Lower leg skin (tissue), 4 donors: ENCODE data around the gene KCNG2. TPM values are rescaled to one million over a fixed set of nuclear protein-coding genes. Genes with fewer than 3 reads are reported as not detected.

ENCODE experiments used
- DNase-seq, 2 donors: peaks; one replicate each; pipeline ENCODE4 v3.0.0-alpha.2; 2019; ENCODE audit warnings: low spot score in 2 of 2
- H3K4me3 ChIP-seq: fragments of 200-600 bp; sonication (generic); 2 replicates; pipeline ENCODE4 v1.5.1; 2017; ENCODE audit warnings: mild to moderate bottlenecking, low read depth; ENCODE audit not compliant: poor library complexity, severe bottlenecking
- CTCF ChIP-seq, 3 donors: fragments of 450-650 bp; IDR thresholded peaks; one replicate each; pipeline ENCODE4 v1.5.1; 2016; ENCODE audit warnings: antibody characterized with exemption in 3 of 3, mild to moderate bottlenecking in 3 of 3, moderate library complexity in 2 of 3
- POLR2A ChIP-seq, 2 donors: fragments of 450-650 bp; IDR thresholded peaks; one replicate each; pipeline ENCODE4 v1.6.1; 2016 to 2017; ENCODE audit warnings: antibody characterized with exemption in 2 of 2, mild to moderate bottlenecking in 1 of 2, moderate library complexity in 1 of 2
- WGBS, 2 donors: methylation state at CpG; one replicate each; pipeline ENCODE4 v1.1.5; 2018; 5-methylcytosine and 5-hydroxymethylcytosine counted together
- intact Hi-C: fragments of 100-400 bp; cut with DNase I; formaldehyde crosslinking; loops from one replicate; pipeline ENCODE4 v1.15.0; 2023; ENCODE audit warnings: low total_unique reads
- total RNA-seq, 4 donors: library from RNA; depleted of rRNA; stranded (reverse); fragments of >200 nt; gene quantifications; one replicate each; pipeline ENCODE4 v1.1.0, GENCODE V29; 2016

Gene KCNG2
- total RNA-seq, 4 donors from 2014 or later: 0.84 TPM; not detected in 3

GRCh38 chr18:79933765-79934164 lies 136.0 kb downstream of the KCNG2 start:
- WGBS, 2 donors: 78 to 87% methylated on average over 10 of the region's 10 CpGs
- peak in 1 of 2 donors; percentile 66 for DNase-seq
- intact Hi-C loops: loop anchor here (10.0 kb wide), 1 partner anchor 139 kb away; the partner anchor contains the start of gene KCNG2
- TF ChIP-seq CTCF (IDR thresholded peaks at IDR 0.05) (no peak), POLR2A (IDR thresholded peaks at IDR 0.05) (no peak)
- no peak overlapping the region for H3K4me3 ChIP-seq

- peak in 1 of 2 donors; percentile 63 for DNase-seq
- intact Hi-C loops: loop anchor here (10.0 kb wide), 1 partner anchor 140 kb away; the partner anchor contains the start of gene KCNG2
- H3K4me3 ChIP-seq: no peak overlapping the region
- TF ChIP-seq POLR2A (IDR thresholded peaks at IDR 0.05) (no peak), CTCF (IDR thresholded peaks at IDR 0.05) (no peak)
- 76% methylated on average over 8 of the region's 8 CpGs for WGBS, 2 donors
These were observed 136.8 kb downstream of the KCNG2 start for GRCh38 chr18:79934311-79935097.

- TF ChIP-seq CTCF (IDR thresholded peaks at IDR 0.05) (no peak), POLR2A (IDR thresholded peaks at IDR 0.05) (no peak)
- H3K4me3 ChIP-seq: no peak overlapping the region
- WGBS, 2 donors: 69 to 81% methylated on average over 5 of the region's 5 CpGs
- intact Hi-C loops: loop anchor here (10.0 kb wide), 1 partner anchor 140 kb away; the partner anchor contains the start of gene KCNG2
- DNase-seq: peak in 1 of 2 donors; percentile 26
These were observed 137.4 kb downstream of the KCNG2 start for GRCh38 chr18:79935098-79935480.

- DNase-seq: no peak
These were observed 137.8 kb downstream of the KCNG2 start for GRCh38 chr18:79935499-79935898.

GRCh38 chr18:79935925-79936324 lies 138.2 kb downstream of the KCNG2 start:
- WGBS, 2 donors: 91 to 95% methylated on average over 6 of the region's 6 CpGs
- DNase-seq: peak in 1 of 2 donors; percentile 46
- TF ChIP-seq POLR2A (IDR thresholded peaks at IDR 0.05) (no peak), CTCF (IDR thresholded peaks at IDR 0.05) (no peak)
- no peak overlapping the region for H3K4me3 ChIP-seq
- intact Hi-C loops: loop anchor here (10.0 kb wide), 1 partner anchor 141 kb away; the partner anchor contains the start of gene KCNG2

More at GRCh38 chr18:79935499-79935898, 137.8 kb downstream of the KCNG2 start:
- TF ChIP-seq CTCF (IDR thresholded peaks at IDR 0.05) (no peak), POLR2A (IDR thresholded peaks at IDR 0.05) (no peak)
- intact Hi-C loops: loop anchor here (10.0 kb wide), 1 partner anchor 141 kb away; the partner anchor contains the start of gene KCNG2
- no peak overlapping the region for H3K4me3 ChIP-seq
- WGBS, 2 donors: 98 to 100% methylated on average over 3 of the region's 3 CpGs
